Fibroblast of villous mesenchyme (primary cell): ENCODE results near the gene UNC80. TPM values are rescaled to one million over a fixed set of nuclear protein-coding genes. Genes with fewer than 3 reads are reported as not detected.

Experiments used
- DNase-seq: peaks from one replicate; pipeline ENCODE4 v3.0.0-alpha.2; 2010; ENCODE audit warnings: low read depth
- H3K4me3 ChIP-seq: 2 replicates; pipeline ENCODE4 v1.5.1; 2011; ENCODE audit warnings: low read depth, mild to moderate bottlenecking, low read length
- total RNA-seq: library from RNA; depleted of rRNA; stranded (reverse); fragments of >200 nt; gene quantifications from 2 replicates; pipeline ENCODE4 v1.2.3, GENCODE V29; 2012
- TF ChIP-seq, protein P1 (sequence below): IDR thresholded peaks from 2 replicates; pipeline ENCODE4 v1.5.1; 2012; ENCODE audit warnings: low read depth, mild to moderate bottlenecking, low read length; ENCODE audit not compliant: insufficient read depth

Gene UNC80
- total RNA-seq, 1 donor = not detected

DNA sequence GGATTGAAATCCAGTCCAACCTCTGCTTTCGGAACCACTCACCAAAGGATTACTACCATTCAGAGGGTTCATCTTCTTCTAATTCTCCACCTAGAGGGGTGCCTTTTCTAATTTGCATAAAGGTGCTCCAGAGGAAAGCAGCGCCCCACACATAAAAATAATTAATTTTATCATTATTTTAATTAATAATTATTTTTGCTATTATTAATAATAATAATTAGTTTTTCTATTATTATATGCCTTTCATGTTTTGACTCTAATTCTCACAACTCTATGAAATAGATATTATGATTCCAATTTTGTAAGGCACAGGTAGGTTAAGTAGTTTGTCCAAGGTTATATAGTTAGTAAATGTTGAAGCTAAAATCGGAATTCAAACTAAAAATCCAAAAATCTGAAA, 51.9 kb downstream of the UNC80 start:
- no peak overlapping the region for H3K4me3 ChIP-seq
- no peak for DNase-seq
- TF ChIP-seq, protein P1, sequence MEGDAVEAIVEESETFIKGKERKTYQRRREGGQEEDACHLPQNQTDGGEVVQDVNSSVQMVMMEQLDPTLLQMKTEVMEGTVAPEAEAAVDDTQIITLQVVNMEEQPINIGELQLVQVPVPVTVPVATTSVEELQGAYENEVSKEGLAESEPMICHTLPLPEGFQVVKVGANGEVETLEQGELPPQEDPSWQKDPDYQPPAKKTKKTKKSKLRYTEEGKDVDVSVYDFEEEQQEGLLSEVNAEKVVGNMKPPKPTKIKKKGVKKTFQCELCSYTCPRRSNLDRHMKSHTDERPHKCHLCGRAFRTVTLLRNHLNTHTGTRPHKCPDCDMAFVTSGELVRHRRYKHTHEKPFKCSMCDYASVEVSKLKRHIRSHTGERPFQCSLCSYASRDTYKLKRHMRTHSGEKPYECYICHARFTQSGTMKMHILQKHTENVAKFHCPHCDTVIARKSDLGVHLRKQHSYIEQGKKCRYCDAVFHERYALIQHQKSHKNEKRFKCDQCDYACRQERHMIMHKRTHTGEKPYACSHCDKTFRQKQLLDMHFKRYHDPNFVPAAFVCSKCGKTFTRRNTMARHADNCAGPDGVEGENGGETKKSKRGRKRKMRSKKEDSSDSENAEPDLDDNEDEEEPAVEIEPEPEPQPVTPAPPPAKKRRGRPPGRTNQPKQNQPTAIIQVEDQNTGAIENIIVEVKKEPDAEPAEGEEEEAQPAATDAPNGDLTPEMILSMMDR = no peak

DNA sequence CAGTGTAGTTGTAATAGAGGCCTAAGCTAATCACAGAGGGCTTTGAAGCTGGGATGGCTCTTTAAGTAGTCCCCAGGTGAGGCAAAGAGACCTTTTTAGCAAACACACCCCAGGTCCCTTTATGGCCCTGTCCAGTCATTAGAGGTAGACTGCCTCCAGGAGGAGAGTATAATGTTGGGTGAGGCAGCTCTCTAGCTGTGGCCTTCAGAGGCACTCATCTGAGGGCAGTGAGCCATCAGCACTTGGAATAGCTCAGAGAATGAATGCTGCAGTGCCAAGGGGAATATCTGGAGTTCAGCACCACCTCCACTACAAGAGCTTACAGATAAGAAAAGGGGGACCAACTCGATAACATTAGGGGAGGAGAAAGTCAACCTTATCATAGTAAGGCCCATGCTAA, 52.8 kb downstream of the UNC80 start:
- no peak overlapping the region for H3K4me3 ChIP-seq
- DNase-seq = no peak
- TF ChIP-seq, protein P1 = no peak

DNA sequence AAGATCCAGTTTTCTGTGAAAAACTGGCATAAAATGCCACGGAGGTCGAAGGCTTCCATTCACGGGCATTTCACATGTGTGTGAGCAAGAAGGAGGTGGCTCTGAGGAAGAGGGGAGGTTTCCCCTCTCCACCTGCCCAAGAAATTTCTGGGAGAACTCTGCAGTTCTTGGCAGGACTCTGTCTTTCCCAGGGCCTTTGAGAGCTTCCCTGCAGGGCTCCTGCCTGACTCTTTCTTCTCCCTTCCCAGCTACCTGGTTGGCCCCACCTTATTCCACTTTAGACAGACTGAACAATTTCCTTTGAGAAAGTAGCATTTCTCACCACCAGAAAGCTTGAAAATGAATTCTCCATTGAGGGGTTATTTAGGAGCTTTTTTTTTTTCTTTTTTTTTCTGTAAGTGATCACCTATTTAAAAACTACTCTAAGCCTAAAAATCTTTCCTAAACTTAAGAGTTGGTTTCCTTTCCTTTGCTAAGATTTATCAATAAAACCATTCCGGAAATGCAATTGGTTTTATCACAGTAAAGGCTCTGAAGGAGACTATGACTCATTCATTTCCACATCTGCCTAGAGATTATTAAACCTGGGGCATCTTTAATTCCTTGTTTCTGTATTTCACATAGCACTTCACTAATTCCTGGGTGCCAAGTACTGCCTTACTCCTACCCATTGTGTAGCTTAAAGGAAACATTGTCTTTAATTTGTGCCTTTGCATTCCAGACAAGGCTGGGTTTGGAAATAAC, 59.3 kb downstream of the UNC80 start:
- TF ChIP-seq, protein P1 = no peak

DNA sequence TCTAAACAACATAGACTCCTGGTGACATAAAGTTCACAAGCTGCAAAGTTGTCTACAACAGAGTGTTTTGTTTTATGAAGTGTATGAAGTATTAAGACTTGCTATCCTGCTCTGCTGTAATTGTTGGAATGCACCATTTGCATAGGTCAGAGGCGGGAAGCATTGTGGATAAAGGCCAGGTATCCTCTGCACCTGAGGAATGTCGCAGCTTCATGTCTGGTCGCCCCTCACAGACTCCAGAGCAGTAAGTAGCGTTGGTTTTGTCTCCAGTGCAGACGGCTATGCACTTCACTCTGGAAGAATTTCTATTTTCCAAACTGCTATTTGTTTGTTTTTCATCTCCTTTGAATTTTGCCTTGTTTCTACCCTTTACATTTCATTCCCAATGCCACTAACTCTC, 63.1 kb downstream of the UNC80 start:
- TF ChIP-seq, protein P1 = no peak
- H3K4me3 ChIP-seq = no peak overlapping the region
- no peak for DNase-seq

More for the DNA sequence above, 59.3 kb downstream of the UNC80 start:
- DNase-seq = no peak
- no peak overlapping the region for H3K4me3 ChIP-seq

DNA sequence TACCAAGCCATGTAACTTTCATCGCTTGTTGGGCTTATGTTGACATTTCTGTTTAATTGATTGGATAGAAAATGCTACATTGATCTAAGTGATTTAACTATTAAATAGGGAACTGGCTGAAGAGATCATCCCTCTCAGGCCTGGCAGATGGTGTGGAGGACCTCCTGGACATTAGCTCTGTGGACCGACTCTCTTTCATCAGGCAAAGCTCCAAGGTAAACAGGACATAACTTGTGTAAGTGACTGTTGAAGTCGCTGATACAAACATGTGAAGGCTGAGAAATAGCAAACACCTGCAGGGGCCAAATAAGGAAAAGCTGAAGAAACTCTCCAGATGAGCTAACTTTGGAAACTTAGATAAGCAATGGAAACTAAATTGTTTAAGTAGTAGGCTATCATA, 68.8 kb downstream of the UNC80 start:
- no peak overlapping the region for H3K4me3 ChIP-seq
- TF ChIP-seq, protein P1 = no peak
- no peak for DNase-seq

DNA sequence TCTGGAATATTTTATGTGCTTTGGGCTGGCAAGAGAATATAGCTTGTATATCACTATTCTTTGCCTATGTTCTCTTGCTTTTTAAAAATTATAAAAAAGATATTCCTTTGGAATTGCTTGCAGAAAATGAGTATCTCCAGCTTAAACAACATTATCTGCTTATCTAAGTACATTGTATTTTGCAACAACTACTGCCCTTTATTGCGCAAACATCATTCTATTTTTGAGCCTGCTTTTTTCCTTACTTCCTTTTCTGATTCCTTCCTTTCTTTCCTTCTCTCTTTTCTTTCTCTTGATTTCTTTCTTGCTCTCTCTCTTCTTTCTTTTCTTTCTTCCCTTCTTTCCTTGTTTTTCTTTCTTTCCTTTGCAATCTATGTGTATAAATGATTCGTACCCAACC, 74.0 kb downstream of the UNC80 start:
- TF ChIP-seq, protein P1 = no peak
- H3K4me3 ChIP-seq = no peak overlapping the region

More for the DNA sequence above, 74.0 kb downstream of the UNC80 start:
- no peak for DNase-seq
